Measurements from ENCODE around the gene C3orf20.

C3orf20 gene

DNA sequence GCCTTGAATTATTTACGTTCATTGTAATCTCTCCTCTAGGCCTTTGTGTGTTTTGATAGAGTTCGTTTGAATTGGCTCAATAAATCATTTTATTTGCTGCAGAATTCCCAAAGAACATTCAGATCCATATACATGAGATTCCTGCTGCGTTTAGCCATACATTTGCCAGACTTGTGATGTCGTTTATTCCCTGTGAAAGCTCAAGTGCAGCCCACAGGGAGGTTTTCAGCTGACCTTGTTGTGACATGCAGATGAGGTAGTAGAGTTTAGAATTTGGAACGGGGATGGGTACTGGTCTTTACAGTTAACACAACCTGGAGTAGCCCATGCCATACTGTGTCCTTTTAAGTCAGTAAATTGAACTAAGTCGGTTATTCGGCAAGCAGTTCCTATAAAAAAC lies at the start of gene C3orf20:
Gene C3orf20 (plus strand): TSS at position 301 of the 400 bp plus-strand sequence. CDS start 7,573 bp downstream, outside the sequence.
- DNase-seq = no peak

DNA sequence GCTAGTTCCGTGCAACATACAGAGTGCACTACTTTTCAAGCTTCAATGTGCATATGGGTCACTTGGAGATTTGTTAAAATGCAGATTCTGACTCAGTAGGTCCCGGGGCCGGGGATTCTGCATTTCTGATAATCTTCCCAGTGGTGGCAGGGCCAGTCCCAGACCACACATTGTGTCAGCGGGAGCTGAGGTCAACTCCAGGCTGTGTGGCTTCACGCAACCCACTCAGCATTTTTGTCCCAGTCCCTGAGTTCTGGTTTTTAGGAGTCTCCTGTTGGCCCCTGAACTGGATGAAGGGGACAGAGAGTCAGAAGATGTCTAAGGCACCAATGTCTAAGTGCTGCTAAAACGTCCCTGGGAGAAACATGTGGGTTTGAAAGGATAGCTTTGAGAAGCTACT lies 49.5 kb upstream of the C3orf20 start:
- DNase-seq = no peak

DNA sequence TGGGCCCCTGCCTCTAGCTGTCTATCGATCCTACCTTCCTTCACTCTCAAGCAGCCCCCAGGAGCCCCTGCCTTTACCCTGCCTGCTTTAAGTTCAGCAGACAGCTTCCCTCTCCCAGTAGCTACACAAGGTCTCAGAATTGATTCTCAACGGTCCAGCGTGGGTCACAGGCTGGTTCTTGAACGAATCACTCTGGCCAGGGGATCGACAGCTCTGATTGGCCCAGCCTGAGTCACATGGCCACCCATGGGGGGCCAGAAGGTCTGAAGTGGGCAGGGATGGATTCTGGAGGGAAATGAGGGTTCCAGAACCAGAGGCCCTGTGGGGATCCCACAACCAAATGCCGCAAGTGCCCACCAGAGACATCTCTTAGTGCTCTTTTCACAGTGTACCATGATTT lies 47.1 kb upstream of the C3orf20 start:
- no peak for DNase-seq

DNA sequence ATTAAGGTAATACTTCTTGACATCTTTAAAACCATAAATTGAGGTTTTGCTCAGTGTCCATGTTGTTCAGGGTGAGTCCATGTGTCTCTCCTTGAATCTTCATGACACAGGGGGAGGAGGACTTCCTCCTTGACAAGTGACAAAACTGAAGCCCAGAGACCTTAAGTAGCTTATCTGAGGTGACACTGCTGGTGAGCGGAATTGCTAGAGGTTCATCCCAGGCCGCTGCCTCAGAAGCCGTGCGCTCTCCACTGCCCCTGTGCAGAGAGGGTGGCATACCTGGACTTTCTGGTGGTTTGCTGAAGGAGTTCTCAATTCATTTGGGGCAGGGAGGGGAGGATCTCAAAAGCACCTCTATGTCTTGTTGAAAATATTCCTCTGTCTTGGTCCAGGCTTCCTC lies 46.5 kb upstream of the C3orf20 start:
- no peak for DNase-seq

DNA sequence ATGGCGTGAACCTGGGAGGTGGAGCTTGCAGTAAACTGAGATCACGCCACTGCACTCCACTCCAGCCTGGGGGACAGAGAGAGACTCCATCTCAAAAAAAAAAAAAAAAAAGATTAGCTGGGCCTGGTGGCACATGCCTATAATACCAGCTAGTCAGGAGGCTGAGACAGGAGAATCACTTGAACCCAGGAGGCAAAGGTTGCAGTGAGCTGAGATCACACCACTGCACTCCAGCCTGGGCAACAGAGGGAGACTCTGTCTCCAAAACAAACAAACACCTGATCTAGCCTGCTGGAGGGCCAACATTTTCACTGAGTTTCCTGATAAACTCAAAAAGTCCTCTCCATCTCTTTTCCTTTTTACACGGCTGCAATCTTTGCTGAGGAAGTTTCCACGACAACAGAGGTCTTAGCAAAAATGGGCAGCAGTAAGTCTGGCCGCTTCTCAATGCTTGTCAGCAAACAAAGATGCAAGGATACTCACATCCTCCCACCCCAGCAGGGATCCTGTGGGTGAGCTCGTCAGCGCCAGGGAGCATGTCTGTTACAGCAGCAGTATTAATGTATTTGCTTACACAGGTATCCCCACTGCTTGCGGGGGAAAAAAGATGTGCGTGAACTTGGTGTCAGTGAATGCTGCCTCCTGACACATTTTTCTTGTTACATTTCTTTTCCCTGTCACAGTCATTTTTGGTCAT lies 44.4 kb upstream of the C3orf20 start:
- no peak for DNase-seq

DNA sequence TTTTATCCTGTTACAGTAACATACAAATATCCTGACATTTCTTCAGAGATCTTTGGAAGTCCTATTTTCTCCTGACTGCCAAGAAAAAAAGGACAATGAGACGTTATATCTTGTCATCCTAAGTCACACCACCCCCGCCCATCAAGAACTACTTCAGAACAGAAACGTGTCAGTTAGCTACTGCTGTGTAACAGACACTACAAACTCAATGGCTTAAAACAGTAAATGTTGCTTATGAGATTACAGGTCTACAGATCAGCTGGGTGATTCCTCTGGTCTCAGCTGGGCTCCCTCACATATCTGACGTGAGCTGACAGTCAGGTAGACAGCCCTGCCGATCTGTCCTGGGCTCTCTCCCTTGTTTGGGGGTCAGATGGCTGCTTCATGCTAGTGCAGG lies 43.8 kb upstream of the C3orf20 start:
- DNase-seq = no peak

DNA sequence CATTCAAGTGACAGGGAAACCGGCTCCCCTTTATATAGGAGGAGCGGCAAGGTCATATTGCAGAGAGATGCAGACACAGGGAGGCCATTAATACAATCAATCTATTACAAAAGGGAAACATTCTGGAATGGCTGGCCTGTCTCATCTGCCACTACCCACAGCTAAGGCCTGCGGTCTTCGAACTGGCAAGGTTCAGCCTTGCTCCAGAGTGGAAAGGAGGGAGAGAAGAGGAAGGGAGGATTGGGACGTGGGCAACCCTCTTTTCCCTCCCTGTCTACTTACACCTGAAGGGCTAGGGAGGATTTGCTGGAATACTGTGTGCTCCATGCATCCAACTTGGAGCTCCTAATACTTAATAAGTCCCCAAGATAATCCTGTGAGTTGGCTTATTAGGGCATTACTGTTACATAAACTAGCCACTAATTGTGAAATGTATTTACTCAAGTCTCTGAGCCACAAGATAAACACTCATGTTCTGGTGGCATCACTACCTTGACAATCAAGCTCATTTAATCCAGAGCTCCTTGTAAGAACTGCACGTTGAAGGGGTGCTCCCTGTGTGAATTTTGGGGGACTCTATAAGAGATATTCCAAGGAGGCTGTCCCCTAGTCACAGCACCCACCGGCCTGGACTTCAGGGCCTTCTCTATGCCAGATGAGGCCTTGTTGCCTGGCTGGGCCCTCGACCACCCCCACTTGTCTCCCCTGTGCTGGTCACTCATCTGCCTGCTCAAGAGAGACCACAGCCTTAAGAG lies 43.1 kb upstream of the C3orf20 start:
- DNase-seq = no peak

DNA sequence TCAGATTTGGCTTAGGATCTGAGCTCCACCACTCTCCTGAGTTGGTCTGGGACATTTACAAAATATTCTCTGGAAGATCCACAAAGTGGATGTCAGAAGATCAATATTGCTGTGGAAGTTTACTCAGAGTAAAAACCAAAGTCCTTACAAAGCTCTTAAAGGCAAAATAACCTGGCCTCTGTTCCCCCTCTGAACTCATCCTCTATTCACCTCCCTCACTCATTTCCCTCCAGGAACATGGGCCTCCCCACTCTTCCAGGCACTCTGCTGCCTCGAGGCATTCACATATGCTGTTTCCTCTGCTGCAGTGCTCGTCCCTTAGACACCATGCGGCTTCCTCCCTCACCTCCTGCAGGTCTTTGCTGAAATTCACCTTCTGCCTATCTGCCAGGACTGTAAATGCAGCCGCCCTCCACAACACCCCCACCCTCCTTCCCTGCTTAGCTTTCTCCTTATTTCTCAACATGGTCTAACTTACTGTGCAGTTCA lies 42.5 kb upstream of the C3orf20 start:
- DNase-seq = no peak

DNA sequence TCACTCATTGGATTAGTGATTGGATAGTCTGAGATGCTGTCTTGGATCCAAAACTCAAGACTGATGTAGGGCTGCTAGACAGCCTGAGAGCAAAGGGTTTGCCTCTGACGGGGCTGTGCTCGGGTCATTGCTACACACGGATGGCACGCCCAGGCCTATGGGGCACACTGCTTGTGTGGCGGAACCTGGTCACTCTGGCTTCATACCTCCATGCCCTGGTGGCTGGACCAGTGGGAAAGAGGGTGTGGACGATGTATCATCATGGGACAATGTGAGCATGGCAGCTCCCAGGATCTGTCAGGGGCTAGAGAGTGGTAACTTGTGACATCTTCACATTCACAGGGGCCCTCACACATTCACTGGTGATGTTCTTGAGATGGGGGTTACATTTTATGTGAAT lies 41.5 kb upstream of the C3orf20 start:
- no peak for DNase-seq

DNA sequence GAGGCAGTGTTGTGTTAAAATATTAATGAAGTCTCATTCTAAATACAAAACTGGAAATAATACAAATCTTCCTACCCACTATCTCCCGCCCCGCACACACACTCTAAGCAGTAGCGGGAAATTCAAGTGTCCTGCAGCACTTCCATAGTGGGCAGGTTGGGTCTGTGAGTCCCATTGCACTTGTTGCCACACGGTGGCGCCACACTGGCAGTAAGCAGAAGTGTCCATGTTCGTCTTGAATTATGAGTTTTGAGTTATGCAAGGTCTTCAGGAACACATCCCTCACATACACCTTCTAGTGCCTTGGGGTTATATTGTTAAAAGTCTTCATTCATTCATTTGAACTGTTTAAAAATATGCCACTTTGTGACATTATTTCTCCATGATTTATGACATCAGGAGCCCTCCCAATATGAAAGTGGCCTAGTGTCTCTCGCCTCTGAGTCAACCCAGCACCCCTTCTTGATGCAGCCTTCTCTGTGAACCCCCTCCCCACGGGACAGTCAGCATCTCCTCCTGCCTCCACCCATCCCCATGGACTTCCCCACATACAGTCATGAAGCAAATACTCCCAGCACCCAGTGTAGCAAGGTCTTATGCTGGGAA lies 41.0 kb upstream of the C3orf20 start:
- peak; percentile 53 to 64 for DNase-seq

DNA sequence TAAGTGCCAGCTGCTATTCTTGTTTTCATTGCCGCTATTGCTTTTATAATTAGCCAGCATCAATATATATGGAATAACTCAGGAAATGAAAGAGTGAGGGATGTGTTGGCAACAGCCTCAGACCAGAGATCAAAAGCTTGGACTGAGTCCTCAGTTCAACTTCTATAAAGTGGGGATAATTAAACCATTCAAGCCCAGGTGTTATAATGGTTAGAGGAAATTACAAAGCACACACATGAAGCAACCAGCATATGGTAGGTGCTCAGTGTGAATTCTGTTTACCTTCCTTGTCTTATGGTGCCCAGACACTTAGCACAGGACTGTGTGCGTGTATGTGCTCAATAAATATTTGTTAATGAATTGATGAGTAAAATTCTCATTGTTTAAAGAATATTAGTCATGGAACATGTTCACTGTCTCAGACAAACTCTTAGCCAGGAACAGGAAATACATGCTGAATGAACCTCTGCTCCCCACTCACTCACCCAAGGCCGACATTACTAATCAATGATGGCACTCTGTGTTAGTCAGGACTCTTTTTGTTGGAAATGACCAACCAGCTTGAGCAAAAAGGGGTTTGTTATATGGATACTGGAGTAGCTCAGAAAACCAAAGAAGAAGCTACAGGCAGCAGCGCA lies 40.1 kb upstream of the C3orf20 start:
- DNase-seq = no peak

DNA sequence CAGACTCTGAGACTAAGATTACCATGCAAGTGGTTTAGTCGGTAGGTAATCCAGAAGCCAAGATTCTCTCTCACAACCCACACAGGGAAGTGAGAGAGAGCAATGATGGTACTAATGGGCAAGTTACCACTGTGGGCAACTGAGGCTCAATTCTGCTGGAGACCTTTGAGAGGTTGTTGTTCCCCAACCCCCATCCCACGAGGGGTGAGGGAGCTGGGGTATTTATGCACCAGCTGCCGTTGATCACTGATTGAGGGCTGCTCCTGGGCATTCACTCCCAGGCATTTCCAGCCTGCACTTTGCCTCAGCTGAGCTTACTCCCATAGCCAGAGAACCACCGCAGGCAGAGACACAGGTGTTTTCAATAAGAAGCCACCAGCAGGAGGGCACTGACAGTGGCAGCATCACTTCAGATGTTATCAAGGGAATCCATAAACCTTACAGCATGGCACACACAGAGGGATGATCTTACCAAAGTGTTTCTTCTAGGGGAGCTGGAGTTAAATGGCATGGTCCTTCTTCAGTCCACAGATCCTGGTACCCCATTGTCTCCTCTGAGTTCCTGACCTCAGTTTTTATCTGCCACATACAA lies 38.3 kb upstream of the C3orf20 start:
- DNase-seq = no peak

DNA sequence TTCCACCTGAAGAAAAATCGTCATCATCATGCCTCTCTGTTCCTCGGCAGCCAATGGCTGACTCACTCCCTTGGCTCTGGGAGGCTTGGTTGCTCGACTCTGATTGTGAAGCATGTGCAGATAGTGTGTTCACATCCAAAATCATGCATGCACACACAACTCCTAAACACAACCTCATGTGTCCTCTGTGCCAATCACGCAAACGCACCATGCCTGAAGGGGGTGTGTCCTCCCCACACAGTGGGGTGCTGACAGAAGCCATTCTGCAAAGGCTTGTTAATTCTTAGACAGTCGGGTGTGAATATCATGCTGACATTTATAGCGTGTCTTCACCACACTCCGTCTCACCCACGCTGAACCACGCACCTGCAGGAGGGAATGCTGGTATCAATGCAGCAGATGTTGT lies 34.8 kb upstream of the C3orf20 start:
- no peak for DNase-seq

DNA sequence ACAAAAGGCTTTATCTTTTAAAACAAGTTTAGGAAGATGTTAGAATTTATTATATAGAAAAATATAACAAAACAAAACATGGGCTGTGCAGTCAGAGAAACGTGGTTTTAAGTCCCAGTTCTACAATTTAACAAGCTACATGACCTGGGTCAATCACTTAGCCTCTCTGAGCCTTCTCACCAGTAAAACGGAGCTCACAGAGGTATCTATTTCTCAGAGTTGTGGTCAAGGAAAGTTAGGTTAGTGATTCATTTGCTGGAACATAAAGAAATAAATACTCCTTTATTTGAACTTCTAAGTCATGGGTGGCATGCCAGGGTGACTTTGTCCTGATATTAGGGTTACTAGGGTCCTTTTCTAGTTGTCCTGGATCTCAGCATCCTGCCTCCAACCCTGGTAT lies 34.2 kb upstream of the C3orf20 start:
- DNase-seq = no peak

DNA sequence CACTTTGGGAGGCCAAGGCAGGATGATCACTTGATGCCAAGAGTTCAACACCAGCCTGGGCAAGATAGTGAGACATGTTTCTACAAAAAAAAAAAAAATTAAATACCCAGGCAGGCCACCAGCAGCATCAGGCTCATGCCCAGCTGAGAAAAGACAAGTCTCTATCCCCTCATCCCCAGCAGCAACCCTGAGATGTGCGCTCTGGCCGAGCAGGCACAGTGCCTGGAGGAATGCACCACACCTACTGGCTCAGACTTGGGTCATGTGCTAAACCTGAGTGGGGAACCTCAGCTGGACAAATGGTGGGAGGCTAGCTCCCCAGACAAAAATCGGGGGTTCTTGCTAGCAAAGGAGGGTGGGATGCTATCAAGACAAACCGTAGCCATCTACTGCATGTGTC lies 33.6 kb upstream of the C3orf20 start:
- no peak for DNase-seq

DNA sequence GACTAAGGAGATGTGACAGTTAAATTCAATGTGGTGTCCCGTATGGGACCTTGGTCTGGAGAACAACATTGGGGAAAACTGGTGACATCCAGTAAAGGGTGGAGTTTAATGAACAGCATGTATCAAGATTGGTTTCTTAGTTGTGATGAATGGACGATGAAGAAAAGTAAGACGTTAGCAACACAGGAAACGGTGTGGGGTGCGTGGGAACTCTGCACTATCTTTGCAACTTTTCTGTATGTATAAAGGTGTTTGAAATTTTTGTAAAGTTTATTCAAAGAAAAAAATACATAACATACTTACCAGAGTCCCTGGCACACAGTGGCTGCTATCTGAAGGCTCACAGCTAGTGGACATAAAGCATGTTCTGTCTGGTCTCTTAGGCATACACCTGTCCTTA lies 29.5 kb upstream of the C3orf20 start:
- DNase-seq = no peak

DNA sequence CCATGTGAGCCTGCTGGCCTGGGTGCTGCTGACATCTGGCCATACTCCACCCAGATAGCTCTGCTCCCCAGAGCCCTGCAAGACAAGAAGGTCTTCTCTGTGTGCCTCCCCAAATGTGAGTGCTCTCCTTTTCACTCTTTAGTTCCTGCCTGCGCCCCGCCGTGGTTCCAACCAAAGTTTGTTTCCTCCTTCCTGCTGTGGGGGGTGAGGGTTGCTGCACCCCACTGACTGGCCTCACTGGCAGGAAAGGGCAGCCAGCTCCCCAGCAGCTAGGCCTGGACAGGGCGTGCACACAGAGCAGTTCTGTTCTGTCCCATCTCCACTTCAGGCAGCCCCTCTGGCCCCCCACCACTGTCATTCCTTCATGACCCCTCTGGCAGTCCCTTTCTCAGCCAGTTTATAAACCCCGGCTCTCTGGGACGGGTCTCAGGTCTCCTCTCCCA lies 28.8 kb upstream of the C3orf20 start:
- no peak for DNase-seq

DNA sequence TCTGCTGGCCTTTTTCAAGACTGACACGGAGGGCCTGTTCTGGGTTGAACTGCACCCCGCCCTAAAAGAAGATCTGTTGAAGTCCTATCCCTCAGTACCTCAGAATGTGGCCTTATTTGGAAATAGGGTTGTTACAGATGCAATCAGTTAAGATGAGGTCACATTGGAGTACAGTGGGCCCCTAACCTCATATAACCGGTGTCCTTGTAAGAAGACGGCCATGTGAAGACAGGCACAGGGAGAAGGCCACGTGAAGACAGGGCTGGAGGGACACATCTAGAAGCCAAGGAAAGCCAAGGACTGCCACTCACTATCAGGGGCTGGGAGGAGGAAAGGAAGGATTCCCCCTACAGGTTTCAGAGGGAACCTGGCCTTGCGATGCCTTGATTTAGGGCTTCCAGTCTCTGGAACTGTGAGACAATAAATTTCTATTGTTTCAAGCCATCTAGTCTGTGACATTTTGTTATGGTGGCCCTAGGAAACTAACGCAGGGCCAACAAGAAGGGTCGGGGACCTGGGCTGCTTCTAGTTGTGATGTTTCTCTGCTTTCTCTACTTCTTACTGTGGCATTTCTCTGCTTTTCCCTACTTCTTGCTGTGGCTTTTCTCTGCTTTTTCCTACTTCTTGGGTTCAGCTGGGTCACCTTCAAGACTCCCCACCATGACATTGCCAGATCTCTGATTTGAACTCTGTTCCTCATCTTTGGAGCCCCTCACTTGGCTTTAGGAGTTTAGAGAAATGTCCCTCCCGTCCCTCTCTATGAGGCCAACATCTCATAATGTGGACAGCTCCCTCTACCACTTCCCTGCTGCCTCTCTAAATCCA lies 28.1 kb upstream of the C3orf20 start:
- no peak for DNase-seq

DNA sequence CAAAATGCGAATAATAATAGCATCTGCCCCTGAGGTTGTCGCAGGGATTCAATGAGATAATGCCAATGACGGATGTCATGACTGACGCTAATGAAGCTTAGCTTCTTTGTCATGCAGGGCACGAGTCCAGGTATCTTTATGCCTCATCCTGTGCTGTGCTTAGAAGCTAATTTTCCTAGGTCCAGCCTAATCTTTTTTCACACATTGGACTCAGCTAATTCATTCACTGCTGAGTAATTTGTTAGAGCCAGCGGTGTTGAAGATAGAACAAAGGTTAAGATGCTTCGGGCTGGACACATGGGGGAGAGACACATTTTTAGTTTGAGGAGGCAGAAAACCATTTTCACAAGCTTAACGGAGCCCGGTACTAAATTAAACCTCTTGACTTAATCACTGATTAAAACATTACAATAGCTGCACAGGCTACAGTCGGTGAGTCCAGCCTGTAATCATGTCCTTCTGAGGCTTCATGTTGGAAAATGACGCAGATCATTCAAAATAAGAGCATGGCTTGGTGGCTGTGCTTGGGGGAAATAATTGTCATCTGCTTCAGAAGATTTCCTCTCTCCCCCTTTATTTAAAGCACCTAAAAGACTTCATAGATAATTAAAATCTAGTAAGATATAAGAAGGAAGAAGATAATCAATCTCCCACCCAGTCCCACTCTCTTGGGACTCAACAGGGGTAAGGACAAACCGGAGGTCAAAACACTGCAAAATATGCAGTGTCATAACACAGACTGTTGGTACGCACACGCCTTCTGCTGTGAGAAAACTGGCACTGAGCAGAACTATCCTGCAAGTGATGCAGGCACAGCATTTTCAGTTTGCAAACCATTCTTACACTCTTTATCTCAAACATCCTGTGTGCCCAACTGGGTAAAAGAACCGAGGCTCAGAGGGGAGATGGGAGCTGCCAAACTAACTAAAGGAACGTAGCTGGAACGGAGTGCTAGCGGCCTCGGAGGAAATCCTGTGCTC lies 26.7 kb upstream of the C3orf20 start:
- DNase-seq = no peak

DNA sequence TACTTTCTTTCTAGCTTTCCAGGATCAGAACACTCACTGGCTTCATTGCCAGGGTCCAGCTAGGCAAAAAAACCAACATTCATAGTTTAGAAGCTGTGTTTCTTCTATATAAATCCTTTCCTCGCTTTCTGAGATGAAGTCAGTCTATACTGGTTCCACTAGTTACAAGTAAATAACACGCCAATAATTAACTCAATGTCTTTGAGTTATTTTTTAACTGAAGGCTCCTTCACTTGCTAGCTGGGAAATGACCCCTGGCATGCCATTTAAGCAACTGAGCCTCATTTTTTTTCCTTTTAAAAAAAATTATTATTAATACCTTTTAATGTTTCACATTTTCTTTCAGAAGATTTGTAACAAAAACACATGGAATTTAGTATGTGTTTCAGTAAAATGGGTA lies 25.5 kb upstream of the C3orf20 start:
- no peak for DNase-seq

DNA sequence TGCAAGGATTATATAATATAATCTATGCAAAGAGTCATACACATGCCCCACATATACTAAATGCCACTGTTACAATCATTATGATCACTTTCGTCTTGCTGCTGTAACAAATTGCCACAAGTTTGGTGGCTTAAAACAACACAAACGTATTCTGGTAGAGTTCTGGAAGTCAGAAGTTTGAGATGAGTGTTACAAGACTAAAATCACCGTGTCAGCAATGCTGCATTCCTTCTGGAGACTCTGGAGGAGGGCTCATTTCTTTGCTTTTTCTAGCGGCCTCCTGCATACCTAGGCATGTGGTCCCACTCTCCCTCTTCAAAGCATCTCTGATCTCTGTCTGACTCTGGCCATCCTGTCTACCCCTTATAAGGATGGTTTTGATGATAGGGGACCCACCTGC lies 24.7 kb upstream of the C3orf20 start:
- DNase-seq = no peak
